Ovary (tissue), 9 donors: ENCODE measurements around the gene PDCD7. TPM values are rescaled to one million over a fixed set of nuclear protein-coding genes. Genes with fewer than 3 reads are reported as not detected.

Experiments used
- DNase-seq, 5 donors: peaks; one replicate each; pipeline ENCODE4 v3.0.0-alpha.2; 2019 to 2020
- H3K27ac ChIP-seq, 2 donors: fragments of 200-600 bp; one replicate each; pipeline versions ENCODE4 v1.5.1 to v1.8.0; 2019 to 2022
- H3K27me3 ChIP-seq: fragments of 200-600 bp; one replicate; pipeline ENCODE4 v1.8.0; 2022
- H3K36me3 ChIP-seq: fragments of 200-600 bp; sonication (generic); one replicate; pipeline ENCODE4 v1.5.1; 2019
- H3K4me1 ChIP-seq: one replicate; pipeline ENCODE4 v1.8.1; 2013; ENCODE audit warnings: mild to moderate bottlenecking, moderate library complexity; ENCODE audit not compliant: insufficient read depth
- H3K4me3 ChIP-seq: fragments of 200-600 bp; sonication (generic); one replicate; pipeline ENCODE4 v1.5.1; 2017
- H3K9me3 ChIP-seq, 2 donors: fragments of 200-600 bp in 1 of 2; sonication (generic) in 1 of 2; one replicate each; pipeline versions ENCODE4 v1.5.1 to v1.8.1; 2013 to 2019; ENCODE audit warnings: mild to moderate bottlenecking in 1 of 2, moderate library complexity in 1 of 2
- CTCF ChIP-seq, 3 donors: fragments of 450-650 bp in 2 of 3; fragments of 200-600 bp in 1 of 3; IDR thresholded peaks; one replicate each; pipeline versions ENCODE4 v1.5.1 to v1.8.0; 2016 to 2022; ENCODE audit warnings: antibody characterized with exemption in 3 of 3, mild to moderate bottlenecking in 1 of 3
- EP300 ChIP-seq: sonication (generic); formaldehyde crosslinking; IDR thresholded peaks from one replicate; pipeline ENCODE4 v1.6.1; 2017; ENCODE audit warnings: antibody characterized with exemption
- POLR2A ChIP-seq: fragments of 450-650 bp; IDR thresholded peaks from one replicate; pipeline ENCODE4 v1.6.1; 2017; ENCODE audit warnings: antibody characterized with exemption, mild to moderate bottlenecking, moderate library complexity
- WGBS, 3 donors: extraction: QIAGEN DNeasy Blood & Tissue Kit in 1 of 3; methylation state at CpG; one replicate each; pipeline versions ENCODE4 v1.1.5 to v1.1.7; 2013 to 2017; 5-methylcytosine and 5-hydroxymethylcytosine counted together
- intact Hi-C, 4 donors: fragments of 100-400 bp; cut with DNase I; formaldehyde crosslinking; loops; one replicate each; pipeline versions ENCODE4 v1.11.0 to v1.15.1; 2022 to 2023
- polyA plus RNA-seq, 2 donors: library from polyadenylated mRNA; stranded (reverse); fragments of 200-250 nt in 1 of 2; fragments of 350-450 nt in 1 of 2; fragmentation: Illumina TruSeq in 1 of 2; extraction: RNeasy Lipid Tissue Mini Kit (QIAGEN cat#74804) in 1 of 2; gene quantifications; one replicate each; pipeline ENCODE4 v1.2.3, GENCODE V29; 2013 to 2014
- small RNA-seq: library from RNA; depleted of rRNA; stranded (forward); fragments of <200 nt; gene quantifications from one replicate; pipeline ENCODE3, GENCODE V24; 2016
- total RNA-seq, 7 donors: library from RNA; depleted of rRNA in 2 of 7; stranded (reverse); fragments of >200 nt in 2 of 7; fragmentation: NEBNext Ultra II Directional in 3 of 7; extraction: Animal tissue kit (Norgen Biotek cat#: 25700) in 3 of 7; gene quantifications; one replicate each; pipeline versions ENCODE4 v1.1.0 to v1.2.4, GENCODE V29; 2016 to 2023
- donor health status: DM: no; HTN: no; CAD: no; lungs with moderate emphysema.
- donor health status: DM: no; HTN: no; CAD: no.
- donor health status: Bipolar disorder and iron deficiency.
- donor health status: DM: yes; HTN: yes; CAD: no.
- donor health status: DM: no; HTN: no; CAD: no.
- donor health status: DM: yes; HTN: yes; CAD: no.

PDCD7 gene
- total and polyA plus RNA-seq, 9 donors: 16.4 to 41.1 (median 29.8) TPM

DNA sequence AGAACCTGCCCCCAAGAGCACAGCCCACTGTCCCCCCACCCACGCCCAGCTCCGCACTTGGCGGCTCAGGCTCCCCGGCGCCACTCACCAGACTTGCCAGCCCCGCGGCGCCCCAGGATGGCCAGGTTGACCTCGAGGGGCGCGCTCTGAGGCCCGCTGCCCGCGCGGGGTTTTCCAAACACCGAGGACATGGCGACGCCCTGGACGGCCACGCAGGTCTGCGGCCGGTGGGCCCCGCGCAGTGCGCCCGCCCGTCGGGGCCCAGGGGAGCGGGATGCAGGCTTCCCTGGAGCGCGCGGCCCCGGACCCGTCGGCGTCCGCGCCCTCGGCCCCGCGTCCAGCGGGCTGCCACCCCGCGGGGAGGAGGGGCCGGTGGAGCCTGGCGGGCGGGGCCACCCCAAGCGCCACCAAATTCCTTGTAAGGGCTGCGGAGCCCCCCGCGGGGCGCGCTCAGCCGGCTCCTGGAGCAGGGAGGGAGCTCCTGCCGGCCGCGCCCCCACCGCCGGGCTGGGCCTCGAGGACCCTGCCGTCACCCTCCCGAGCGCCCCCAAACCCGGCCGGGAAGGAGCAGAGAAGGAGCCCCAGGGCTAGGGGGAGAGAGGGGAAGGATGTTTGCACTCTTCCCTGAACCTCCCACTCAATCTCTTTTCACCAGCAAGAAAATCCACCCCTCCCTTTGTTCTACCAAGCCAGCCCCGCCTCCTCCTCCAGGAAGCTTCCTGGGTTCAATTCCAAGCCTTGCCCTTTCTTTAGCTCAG lies 65.8 kb downstream of the PDCD7 start, which contains the start of gene RASL12:
TSS of gene RASL12 (minus strand) at position 347 of the 758 bp plus-strand sequence. CDS start at position 191, 156 bp downstream.
- no peaks in the 10 kb centered on the region for H3K36me3 ChIP-seq
- peak in 2 of 5 donors; percentile 56 to 71 for DNase-seq
- intact Hi-C loops: no loop called here
- H3K4me1 ChIP-seq: peaks cover 18% of the 10 kb centered on the region
- H3K27me3 ChIP-seq: no peaks in the 10 kb centered on the region
- H3K9me3 ChIP-seq: no peaks in the 10 kb centered on the region
- H3K4me3 ChIP-seq: peak within 1 kb of the TSS; percentile 59
- 1 to 3% (median 2%) methylated on average over 26 to 66 of the region's 66 CpGs for WGBS, 3 donors
- peak within 1 kb of the TSS; percentile 76 to 77 for H3K27ac ChIP-seq
- no peak for TF ChIP-seq CTCF (IDR thresholded peaks at IDR 0.05)
- TF ChIP-seq EP300: no peak
- peak; percentile 26 for TF ChIP-seq POLR2A

Small RNA genes lying within 50 kb of the gene (small RNA-seq; reads per million reads assigned to genes)
- not detected for gene AC013553.1

Other genes starting within 250 kb of the PDCD7 start
- gene ANKDD1A, start 221.9 kb downstream of the PDCD7 start, total RNA-seq: 10 to 100 TPM in 5 of 7 donors, 1 to 10 TPM in 2; 5.7 to 29.4 (median 12.1) TPM
- 1 to 10 TPM; 6.2 to 10.0 TPM for gene ANKDD1A, start 221.9 kb downstream of the PDCD7 start, polyA plus RNA-seq
- gene SPG21, start 143.9 kb downstream of the PDCD7 start, total RNA-seq: 10 to 100 TPM; 60.6 to 90.6 (median 84.0) TPM
- gene SPG21, start 143.9 kb downstream of the PDCD7 start, polyA plus RNA-seq: 100 to 1,000 TPM in 1 of 2 donors, 10 to 100 TPM in 1; 59.7 to 123 TPM
- 10 to 100 TPM; 16.8 to 30.3 (median 20.0) TPM for gene MTFMT, start 104.2 kb downstream of the PDCD7 start, total RNA-seq
- 10 to 100 TPM; 11.5 to 15.8 TPM for gene MTFMT, start 104.2 kb downstream of the PDCD7 start, polyA plus RNA-seq
- gene SLC51B, start 88.4 kb downstream of the PDCD7 start, total RNA-seq: under 1 TPM in 2 of 7 donors, not detected in 5; 0.27 to 0.31 TPM
- gene SLC51B, start 88.4 kb downstream of the PDCD7 start, polyA plus RNA-seq: under 1 TPM in 1 of 2 donors, not detected in 1; 0.22 TPM
- gene RASL12, start 65.8 kb downstream of the PDCD7 start, total RNA-seq: 10 to 100 TPM in 6 of 7 donors, 1 to 10 TPM in 1; 4.8 to 31.1 (median 14.2) TPM
- 10 to 100 TPM; 19.1 to 24.8 TPM for gene RASL12, start 65.8 kb downstream of the PDCD7 start, polyA plus RNA-seq
- gene KBTBD13, start 57.1 kb downstream of the PDCD7 start, total RNA-seq: under 1 TPM in 4 of 7 donors, not detected in 3; 0.07 to 0.28 (median 0.11) TPM
- gene KBTBD13, start 57.1 kb downstream of the PDCD7 start, polyA plus RNA-seq: under 1 TPM; 0.07 to 0.10 TPM
- 1 to 10 TPM; 4.4 to 9.9 (median 7.6) TPM for gene UBAP1L, start 18.6 kb downstream of the PDCD7 start, total RNA-seq
- 1 to 10 TPM; 2.5 to 4.4 TPM for gene UBAP1L, start 18.6 kb downstream of the PDCD7 start, polyA plus RNA-seq
- gene CLPX, start 51.5 kb upstream of the PDCD7 start, total RNA-seq: 10 to 100 TPM; 37.1 to 44.2 (median 41.1) TPM
- 10 to 100 TPM; 19.0 to 44.4 TPM for gene CLPX, start 51.5 kb upstream of the PDCD7 start, polyA plus RNA-seq
- 10 to 100 TPM in 3 of 7 donors, 1 to 10 TPM in 4; 1.2 to 24.3 (median 4.6) TPM for gene CILP, start 77.7 kb upstream of the PDCD7 start, total RNA-seq
- gene CILP, start 77.7 kb upstream of the PDCD7 start, polyA plus RNA-seq: 10 to 100 TPM in 1 of 2 donors, 1 to 10 TPM in 1; 1.6 to 34.1 TPM
- 10 to 100 TPM in 5 of 7 donors, 1 to 10 TPM in 2; 8.8 to 20.2 (median 13.4) TPM for gene PARP16, start 153.1 kb upstream of the PDCD7 start, total RNA-seq
- gene PARP16, start 153.1 kb upstream of the PDCD7 start, polyA plus RNA-seq: 10 to 100 TPM; 12.1 to 19.2 TPM
- not detected for gene RNU5A-1, start 162.2 kb upstream of the PDCD7 start, total RNA-seq
- gene RNU5A-1, start 162.2 kb upstream of the PDCD7 start, polyA plus RNA-seq: not detected
- gene RNU5B-1, start 170.9 kb upstream of the PDCD7 start, total RNA-seq: 10 to 100 TPM in 5 of 7 donors, not detected in 2; 22.1 to 67.7 (median 29.6) TPM
- not detected for gene RNU5B-1, start 170.9 kb upstream of the PDCD7 start, polyA plus RNA-seq
- gene IGDCC3, start 244.2 kb upstream of the PDCD7 start, total RNA-seq: 1 to 10 TPM in 4 of 7 donors, under 1 TPM in 3; 0.11 to 1.8 (median 1.2) TPM
- gene IGDCC3, start 244.2 kb upstream of the PDCD7 start, polyA plus RNA-seq: under 1 TPM; 0.47 to 0.48 TPM